Caco-2 (cell line): ENCODE data around the gene RBSN. TPM values are rescaled to one million over a fixed set of nuclear protein-coding genes. Genes with fewer than 3 reads are reported as not detected.

Experiments used
- BruUV-seq: library from RNA; stranded (reverse); fragments of 400-500 nt; replicated peaks from 2 replicates; lab custom pipeline; 2021; lab: Mats Ljungman, UMichigan
- CTCF ChIA-PET: fragments of 300-600 bp; sonication (Branson Sonifier 250); formaldehyde crosslinking; loops from one replicate; lab custom pipeline; 2022; ENCODE audit warnings: antibody characterized with exemption; lab: Charles Lee
- POLR2A ChIA-PET: fragments of 300-600 bp; sonication (Branson Sonifier 250); formaldehyde crosslinking; loops from one replicate; lab custom pipeline; 2022; ENCODE audit warnings: antibody characterized with exemption; lab: Charles Lee
- DNase-seq, 2 experiments: peaks; one replicate each; pipeline versions ENCODE4 v3.0.0 to v3.0.0-alpha.2; 2020 to 2022
- H3K27me3 ChIP-seq: replicated peaks from 2 replicates; pipeline ENCODE4 v1.6.0; 2011; ENCODE audit warnings: low read length; ENCODE audit not compliant: control insufficient read depth, insufficient read depth
- H3K36me3 ChIP-seq: 2 replicates; pipeline ENCODE4 v1.5.1; 2011; ENCODE audit warnings: low read length; ENCODE audit not compliant: control insufficient read depth, insufficient read depth
- H3K4me1 ChIP-seq: fragments of 250-450 bp; sonication (Bioruptor Pico); 2 replicates; pipeline ENCODE4 v1.5.1; 2020; ENCODE audit warnings: mild to moderate bottlenecking
- H3K4me3 ChIP-seq: 2 replicates; pipeline ENCODE4 v1.5.1; 2011; ENCODE audit warnings: low read depth, mild to moderate bottlenecking, control low read depth, low read length
- H3K9me3 ChIP-seq: fragments of 250-450 bp; sonication (Bioruptor Pico); 2 replicates; pipeline ENCODE4 v1.5.1; 2020; ENCODE audit warnings: mild to moderate bottlenecking, moderate library complexity
- H3K27ac Mint-ChIP-seq: one replicate; pipeline ENCODE4 v1.8.0; 2022; ENCODE audit warnings: mixed read lengths; ENCODE audit not compliant: unreplicated experiment
- H3K27me3 Mint-ChIP-seq: one replicate; pipeline ENCODE4 v1.8.0; 2022; ENCODE audit warnings: mixed read lengths; ENCODE audit not compliant: insufficient read depth, unreplicated experiment
- H3K36me3 Mint-ChIP-seq: one replicate; pipeline ENCODE4 v1.8.0; 2022; ENCODE audit warnings: mild to moderate bottlenecking, mixed read lengths; ENCODE audit not compliant: insufficient read depth, unreplicated experiment
- H3K4me1 Mint-ChIP-seq: one replicate; pipeline ENCODE4 v1.8.0; 2022; ENCODE audit warnings: low read depth, mixed read lengths; ENCODE audit not compliant: unreplicated experiment
- H3K4me3 Mint-ChIP-seq: one replicate; pipeline ENCODE4 v1.8.0; 2022; ENCODE audit warnings: mild to moderate bottlenecking, moderate library complexity, mixed read lengths; ENCODE audit not compliant: unreplicated experiment
- H3K9me3 Mint-ChIP-seq: one replicate; pipeline ENCODE4 v1.8.0; 2022; ENCODE audit warnings: mixed read lengths; ENCODE audit not compliant: unreplicated experiment
- intact Hi-C: fragments of 100-400 bp; cut with micrococcal nuclease; formaldehyde crosslinking; loops from one replicate; pipeline ENCODE4 v1.10.0; 2022; ENCODE audit not compliant: unreplicated experiment
- total RNA-seq: library from RNA; stranded (reverse); gene quantifications from 2 replicates; pipeline ENCODE4 v1.2.3, GENCODE V29; 2022
- TF ChIP-seq, protein P1 (sequence below), 2 experiments: fragments of 200-600 bp in 1 of 2; IDR thresholded peaks; 1 replicate in 1 of 2; 2 replicates in 1 of 2; pipeline versions ENCODE4 v1.5.1 to v1.8.0; 2011 to 2022; ENCODE audit warnings: antibody characterized with exemption in 1 of 2, control low read depth in 1 of 2, inconsistent platforms in 1 of 2, low read depth in 1 of 2, low read length in 1 of 2, mild to moderate bottlenecking in 1 of 2, moderate library complexity in 1 of 2; ENCODE audit not compliant: insufficient read depth in 1 of 2, severe bottlenecking in 1 of 2, unreplicated experiment in 1 of 2

RBSN gene
- total RNA-seq, 1 experiment from 2014 or later: 19.7 TPM

DNA sequence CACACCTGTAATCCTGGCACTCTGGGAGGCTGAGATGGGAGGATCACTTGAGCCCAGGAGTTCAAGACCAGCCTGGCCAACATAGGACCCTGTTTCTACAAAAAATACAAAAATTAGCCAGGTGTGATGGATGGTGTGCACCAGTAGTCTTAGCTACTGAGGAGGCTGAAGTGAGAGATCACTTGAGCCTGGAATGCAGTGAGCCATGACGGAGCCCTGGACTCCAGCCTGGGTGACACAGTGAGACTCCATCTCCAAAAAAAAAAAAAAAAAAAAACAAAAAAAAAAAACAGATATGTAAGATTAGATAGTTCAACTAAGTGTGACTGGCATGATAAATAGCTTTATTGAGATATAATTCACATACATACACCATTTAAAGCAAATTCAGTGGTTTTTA is 9.7 kb downstream of the RBSN start:
- ChIA-PET POLR2A (interaction anchor here (0.5 kb wide), 1 partner anchor 11 kb away, joined by 3 read pairs; no protein-coding TSS in a partner anchor), CTCF (interaction anchor here (0.6 kb wide), 1 partner anchor 30 kb away, joined by 3 read pairs; no protein-coding TSS in a partner anchor)
- Mint-ChIP-seq H3K4me3 (no peak overlapping the region), H3K27ac (no peak overlapping the region), H3K27me3 (no peaks in the 10 kb centered on the region), H3K4me1 (no peaks in the 10 kb centered on the region), H3K9me3 (no peaks in the 10 kb centered on the region), H3K36me3 (peaks cover 14% of the 10 kb centered on the region)
- TF ChIP-seq, protein P1, sequence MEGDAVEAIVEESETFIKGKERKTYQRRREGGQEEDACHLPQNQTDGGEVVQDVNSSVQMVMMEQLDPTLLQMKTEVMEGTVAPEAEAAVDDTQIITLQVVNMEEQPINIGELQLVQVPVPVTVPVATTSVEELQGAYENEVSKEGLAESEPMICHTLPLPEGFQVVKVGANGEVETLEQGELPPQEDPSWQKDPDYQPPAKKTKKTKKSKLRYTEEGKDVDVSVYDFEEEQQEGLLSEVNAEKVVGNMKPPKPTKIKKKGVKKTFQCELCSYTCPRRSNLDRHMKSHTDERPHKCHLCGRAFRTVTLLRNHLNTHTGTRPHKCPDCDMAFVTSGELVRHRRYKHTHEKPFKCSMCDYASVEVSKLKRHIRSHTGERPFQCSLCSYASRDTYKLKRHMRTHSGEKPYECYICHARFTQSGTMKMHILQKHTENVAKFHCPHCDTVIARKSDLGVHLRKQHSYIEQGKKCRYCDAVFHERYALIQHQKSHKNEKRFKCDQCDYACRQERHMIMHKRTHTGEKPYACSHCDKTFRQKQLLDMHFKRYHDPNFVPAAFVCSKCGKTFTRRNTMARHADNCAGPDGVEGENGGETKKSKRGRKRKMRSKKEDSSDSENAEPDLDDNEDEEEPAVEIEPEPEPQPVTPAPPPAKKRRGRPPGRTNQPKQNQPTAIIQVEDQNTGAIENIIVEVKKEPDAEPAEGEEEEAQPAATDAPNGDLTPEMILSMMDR (IDR thresholded peaks at IDR 0.05; ENCODE audit: insufficient read depth in 1 of 2, low read depth in 1 of 2, low read length in 1 of 2, severe bottlenecking in 1 of 2, unreplicated experiment in 1 of 2): no peak
- H3K36me3 ChIP-seq: peaks cover 2% of the 10 kb centered on the region
- no peaks in the 10 kb centered on the region for H3K27me3 ChIP-seq
- no peaks in the 10 kb centered on the region for H3K4me1 ChIP-seq
- no peak overlapping the region for H3K4me3 ChIP-seq
- no peak for DNase-seq
- intact Hi-C loops: no loop called here
- H3K9me3 ChIP-seq: no peaks in the 10 kb centered on the region
- no TSS peak for BruUV-seq

DNA sequence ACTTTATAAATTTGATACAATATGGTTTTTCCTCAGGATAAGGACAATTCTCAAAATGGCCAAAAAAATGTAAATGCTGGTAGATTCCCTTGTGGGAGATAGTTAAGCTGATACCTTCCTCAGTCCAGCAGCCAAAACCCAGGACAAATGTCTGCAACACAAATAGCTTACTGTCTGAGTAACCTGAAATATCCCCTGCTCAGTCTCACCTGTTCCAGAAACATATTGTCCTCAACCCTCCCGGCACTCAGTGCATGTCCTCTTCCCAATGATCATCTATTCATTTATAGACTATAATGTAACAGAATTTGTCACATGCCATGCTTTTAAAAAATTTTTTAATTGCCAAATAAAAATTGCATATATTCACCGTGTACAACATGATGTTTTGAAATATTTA is 12.2 kb downstream of the RBSN start:
- Mint-ChIP-seq H3K4me3 (no peak overlapping the region), H3K27me3 (no peaks in the 10 kb centered on the region), H3K4me1 (no peaks in the 10 kb centered on the region), H3K9me3 (no peaks in the 10 kb centered on the region), H3K27ac (no peak overlapping the region), H3K36me3 (peaks cover 21% of the 10 kb centered on the region)
- no peaks in the 10 kb centered on the region for H3K27me3 ChIP-seq
- no peaks in the 10 kb centered on the region for H3K4me1 ChIP-seq
- H3K4me3 ChIP-seq: no peak overlapping the region
- ChIA-PET CTCF (no interaction called here), POLR2A (no interaction called here)
- peaks cover 2% of the 10 kb centered on the region for H3K36me3 ChIP-seq
- no TSS peak for BruUV-seq
- TF ChIP-seq, protein P1 (IDR thresholded peaks at IDR 0.05; ENCODE audit: insufficient read depth in 1 of 2, low read depth in 1 of 2, low read length in 1 of 2, severe bottlenecking in 1 of 2, unreplicated experiment in 1 of 2): no peak
- intact Hi-C loops: no loop called here
- DNase-seq: no peak
- no peaks in the 10 kb centered on the region for H3K9me3 ChIP-seq

DNA sequence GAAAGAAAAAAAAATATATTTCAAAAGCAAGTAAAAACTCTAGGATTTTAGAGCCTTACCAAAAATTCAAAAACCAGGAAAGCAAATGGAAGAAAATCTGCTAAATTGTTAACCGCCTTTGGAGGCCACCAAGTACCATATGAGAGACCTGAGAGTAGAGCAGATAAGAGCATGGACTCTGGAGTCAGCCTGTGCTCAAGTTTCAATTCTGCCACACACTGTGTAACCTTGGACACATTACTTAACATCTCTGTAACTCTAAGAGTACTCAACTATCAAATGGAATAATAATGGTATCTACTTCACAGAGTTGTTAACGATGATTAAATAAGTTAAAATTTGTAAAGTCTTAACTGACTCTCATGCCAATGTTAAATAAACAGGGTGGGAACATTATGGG is 12.7 kb downstream of the RBSN start:
- Mint-ChIP-seq H3K4me3 (no peak overlapping the region), H3K27me3 (no peaks in the 10 kb centered on the region), H3K4me1 (no peaks in the 10 kb centered on the region), H3K9me3 (no peaks in the 10 kb centered on the region), H3K27ac (no peak overlapping the region), H3K36me3 (peaks cover 19% of the 10 kb centered on the region)
- no TSS peak for BruUV-seq
- Histone ChIP-seq H3K9me3 (no peaks in the 10 kb centered on the region), H3K27me3 (no peaks in the 10 kb centered on the region), H3K36me3 (peaks cover 1% of the 10 kb centered on the region), H3K4me1 (no peaks in the 10 kb centered on the region), H3K4me3 (no peak overlapping the region)
- TF ChIP-seq, protein P1 (IDR thresholded peaks at IDR 0.05; ENCODE audit: insufficient read depth in 1 of 2, low read depth in 1 of 2, low read length in 1 of 2, severe bottlenecking in 1 of 2, unreplicated experiment in 1 of 2): no peak
- DNase-seq: no peak
- ChIA-PET POLR2A (no interaction called here), CTCF (no interaction called here)
- intact Hi-C loops: no loop called here
